MCF 10A (cell line): ENCODE measurements around the gene IGF1. TPM values are rescaled to one million over a fixed set of nuclear protein-coding genes. Genes with fewer than 3 reads are reported as not detected.

Experiments
- BruUV-seq: library from RNA; stranded (reverse); fragments of 400-500 nt; replicated peaks from 2 replicates; lab custom pipeline; 2021; lab: Mats Ljungman, UMichigan
- CTCF ChIA-PET: fragments of 300-600 bp; sonication (Branson Sonifier 250); formaldehyde crosslinking; extraction: SDS; loops from one replicate; lab custom pipeline; 2021; ENCODE audit warnings: antibody characterized with exemption, inconsistent platforms; lab: Yijun Ruan, JAX
- POLR2A ChIA-PET: fragments of 300-600, 350-650 bp; sonication (Branson Sonifier 250); formaldehyde crosslinking; extraction: SDS; loops from one replicate; lab custom pipeline; 2020; ENCODE audit warnings: antibody characterized with exemption, inconsistent platforms; lab: Yijun Ruan, JAX
- DNase-seq: peaks from one replicate; pipeline ENCODE4 v3.0.0-alpha.2; 2018; ENCODE audit not compliant: unreplicated experiment
- H3K27ac Mint-ChIP-seq: one replicate; pipeline ENCODE4 v1.8.0; 2022; ENCODE audit warnings: mild to moderate bottlenecking, low read depth, mixed read lengths; ENCODE audit not compliant: unreplicated experiment
- H3K27me3 Mint-ChIP-seq: one replicate; pipeline ENCODE4 v1.8.0; 2022; ENCODE audit warnings: mixed read lengths; ENCODE audit not compliant: insufficient read depth, unreplicated experiment
- H3K36me3 Mint-ChIP-seq: one replicate; pipeline ENCODE4 v1.8.0; 2022; ENCODE audit warnings: mild to moderate bottlenecking, moderate library complexity, mixed read lengths; ENCODE audit not compliant: insufficient read depth, unreplicated experiment
- H3K4me1 Mint-ChIP-seq: one replicate; pipeline ENCODE4 v1.8.0; 2022; ENCODE audit warnings: mixed read lengths; ENCODE audit not compliant: insufficient read depth, unreplicated experiment
- H3K4me3 Mint-ChIP-seq: one replicate; pipeline ENCODE4 v1.8.0; 2022; ENCODE audit warnings: mild to moderate bottlenecking, moderate library complexity, mixed read lengths; ENCODE audit not compliant: unreplicated experiment
- H3K9me3 Mint-ChIP-seq: one replicate; pipeline ENCODE4 v1.8.0; 2022; ENCODE audit warnings: mixed read lengths; ENCODE audit not compliant: unreplicated experiment
- CTCF ChIP-seq: fragments of 200-600 bp; IDR thresholded peaks from one replicate; pipeline ENCODE4 v1.8.0; 2022; ENCODE audit warnings: antibody characterized with exemption, mild to moderate bottlenecking; ENCODE audit not compliant: unreplicated experiment
- intact Hi-C: fragments of 100-400 bp; cut with micrococcal nuclease; formaldehyde crosslinking; loops from 2 replicates; pipeline ENCODE4 v1.14.1; 2022
- total RNA-seq: library from RNA; stranded (reverse); gene quantifications from 2 replicates; pipeline ENCODE4 v1.2.3, GENCODE V29; 2022

IGF1 gene
- total RNA-seq, 1 experiment from 2014 or later, result not detected

GRCh38 chr12:102379346-102380162, 100.8 kb downstream of the IGF1 start:
- intact Hi-C loops, result no loop called here
- peaks cover 10% of the 10 kb centered on the region for H3K9me3 Mint-ChIP-seq
- no TSS peak for BruUV-seq
- POLR2A ChIA-PET, result no interaction called here
- DNase-seq, result no peak
- H3K4me1 Mint-ChIP-seq, result no peaks in the 10 kb centered on the region
- no peak for TF ChIP-seq CTCF
- H3K4me3 Mint-ChIP-seq, result no peak overlapping the region
- H3K27me3 Mint-ChIP-seq, result no peaks in the 10 kb centered on the region
- CTCF ChIA-PET, result interaction anchor here (0.6 kb wide), 1 partner anchor 352 kb away, joined by 3 read pairs; no protein-coding TSS in a partner anchor
- H3K27ac Mint-ChIP-seq, result no peak overlapping the region
- no peaks in the 10 kb centered on the region for H3K36me3 Mint-ChIP-seq

GRCh38 chr12:102376781-102377180, 103.6 kb downstream of the IGF1 start:
- intact Hi-C loops, result no loop called here
- TF ChIP-seq CTCF, result no peak
- no TSS peak for BruUV-seq
- H3K27ac Mint-ChIP-seq, result no peak overlapping the region
- ChIA-PET CTCF (interaction anchor here (0.6 kb wide), 2 partner anchors 34 to 141 kb away, joined by 3 read pairs; no protein-coding TSS in a partner anchor), POLR2A (no interaction called here)
- H3K27me3 Mint-ChIP-seq, result no peaks in the 10 kb centered on the region
- no peak for DNase-seq
- no peaks in the 10 kb centered on the region for H3K36me3 Mint-ChIP-seq
- H3K9me3 Mint-ChIP-seq, result no peaks in the 10 kb centered on the region
- H3K4me1 Mint-ChIP-seq, result no peaks in the 10 kb centered on the region
- H3K4me3 Mint-ChIP-seq, result no peak overlapping the region

GRCh38 chr12:102376181-102376747, 104.1 kb downstream of the IGF1 start:
- intact Hi-C loops, result no loop called here
- Mint-ChIP-seq H3K4me3 (no peak overlapping the region), H3K27me3 (no peaks in the 10 kb centered on the region), H3K9me3 (no peaks in the 10 kb centered on the region), H3K4me1 (no peaks in the 10 kb centered on the region), H3K36me3 (no peaks in the 10 kb centered on the region), H3K27ac (no peak overlapping the region)
- DNase-seq, result peak; percentile 22
- POLR2A ChIA-PET, result no interaction called here
- no TSS peak for BruUV-seq
- TF ChIP-seq CTCF, result no peak
- CTCF ChIA-PET, result interaction anchor here (0.6 kb wide), 1 partner anchor 33 kb away, joined by 3 read pairs; no protein-coding TSS in a partner anchor

GRCh38 chr12:102374190-102374589, 106.2 kb downstream of the IGF1 start:
- Mint-ChIP-seq H3K9me3 (no peaks in the 10 kb centered on the region), H3K4me1 (no peaks in the 10 kb centered on the region), H3K4me3 (no peak overlapping the region), H3K27ac (no peak overlapping the region), H3K36me3 (no peaks in the 10 kb centered on the region), H3K27me3 (no peaks in the 10 kb centered on the region)
- TF ChIP-seq CTCF, result no peak
- POLR2A ChIA-PET, result no interaction called here
- CTCF ChIA-PET, result interaction anchor here (0.7 kb wide), 1 partner anchor 45 kb away, joined by 4 read pairs; no protein-coding TSS in a partner anchor
- no peak for DNase-seq
- intact Hi-C loops, result no loop called here
- BruUV-seq, result no TSS peak
